Measurements from ENCODE around the gene MRPL32. TPM values are rescaled to one million over a fixed set of nuclear protein-coding genes. Genes with fewer than 3 reads are reported as not detected.

MRPL32 gene
- total and polyA plus RNA-seq, 2 of the 13 experiments (the other 11 are each of a cell fraction or from before 2014, with no cell fraction given): 39.0 to 81.2 TPM

- in situ Hi-C loops (cut with HindIII; ENCODE audit: extremely low pct_ligation_motif_present, low pct_unique_long_range_greater_than_20kb): no loop called here
- 14% methylated on average over 3 of the region's 3 CpGs for WGBS (ENCODE audit: low lambda C conversion rate)
- BruUV-seq (replicated peaks): no TSS peak
These were observed 18.2 kb downstream of the MRPL32 start for GRCh38 chr7:42950417-42950816.

More at GRCh38 chr7:42950417-42950816, 18.2 kb downstream of the MRPL32 start:
- Histone ChIP-seq H3K27ac (ENCODE audit: extremely low read length, insufficient read depth, low read length) (no peak overlapping the region), H3K4me3 (replicated peaks in 1 of 3; ENCODE audit: insufficient read depth in 1 of 3, low read depth in 2 of 3, low read length in 3 of 3) (no peak overlapping the region), H3K36me3 (replicated peaks in 1 of 2; ENCODE audit: control insufficient read depth in 1 of 2, insufficient read depth in 2 of 2, low read length in 2 of 2) (no peaks in the 10 kb centered on the region), H2AFZ (ENCODE audit: low read length) (no peak overlapping the region), H3K27me3 (ENCODE audit: control insufficient read depth in 1 of 2, insufficient read depth in 2 of 2, low read length in 2 of 2) (no peaks in the 10 kb centered on the region), H3K9ac (ENCODE audit: insufficient read depth, low read depth, low read length) (no peak overlapping the region), H3K4me1 (ENCODE audit: insufficient read depth, low read length) (no peaks in the 10 kb centered on the region), H3K4me2 (ENCODE audit: low read depth, low read length) (no peak overlapping the region), H3K9me3 (ENCODE audit: low read length) (no peaks in the 10 kb centered on the region), H4K20me1 (ENCODE audit: insufficient read depth, low read length) (no peaks in the 10 kb centered on the region), H3K79me2 (ENCODE audit: insufficient read depth, low read length) (no peaks in the 10 kb centered on the region)
- intact Hi-C loops (cut with micrococcal nuclease; ENCODE audit: unreplicated experiment): no loop called here
- DNase-seq (ENCODE audit: low spot score): no peak
- ATAC-seq: no peak
- ChIA-PET POLR2A (no interaction called here), CTCF (ENCODE audit: low intra/inter-chr PET ratio, low total read pairs) (no interaction called here)
- no peak for TF ChIP-seq ZNF597 (CRISPR knock-in tag; IDR thresholded peaks at IDR 0.05)
- no peak for TF ChIP-seq ZBTB34 (CRISPR knock-in tag; IDR thresholded peaks at IDR 0.05)
- TF ChIP-seq CCAR2 (optimal IDR thresholded peaks at IDR 0.05; ENCODE audit: low read depth, low read length): no peak
- no peak for TF ChIP-seq RCOR2 (CRISPR knock-in tag; IDR thresholded peaks at IDR 0.05)
- no peak for TF ChIP-seq KDM5B (CRISPR knock-in tag; IDR thresholded peaks at IDR 0.05; ENCODE audit: borderline replicate concordance)
- no peak for FAIRE-seq
